ENCODE data around the gene FANCM. TPM values are rescaled to one million over a fixed set of nuclear protein-coding genes. Genes with fewer than 3 reads are reported as not detected.
"Not testable (repeated sequence)": the region's sequence is repeated elsewhere in the genome, so short reads cannot be mapped to it uniquely, and the experiment has no call there.

The FANCM gene
- polyA plus RNA-seq, 1 donor from 2014 or later: 5.0 TPM

- Histone ChIP-seq H3K9me2 (ENCODE audit: insufficient read depth, low read length) (no peaks in the 10 kb centered on the region), H3F3A (ENCODE audit: insufficient read depth, low read length, poor library complexity, severe bottlenecking) (no peaks in the 10 kb centered on the region), H3K4me2 (ENCODE audit: low read length) (no peak overlapping the region), H4K20me1 (ENCODE audit: insufficient read depth) (no peaks in the 10 kb centered on the region), H3K36me3 (ENCODE audit: insufficient read depth, low read length) (no peaks in the 10 kb centered on the region), H3K27ac (ENCODE audit: low read length) (no peak overlapping the region), H3K79me2 (replicated peaks; ENCODE audit: insufficient read depth, low read length) (peaks cover 30% of the 10 kb centered on the region), H2AFZ (ENCODE audit: low read depth, low read length) (no peak overlapping the region), H3K27me3 (ENCODE audit: insufficient read depth, low read depth, low read length) (no peaks in the 10 kb centered on the region), H3K9ac (ENCODE audit: low read length) (no peak overlapping the region), H3K9me3 (ENCODE audit: low read length) (no peaks in the 10 kb centered on the region), H3K4me3 (ENCODE audit: low read length) (no peak overlapping the region)
- no peak for TF ChIP-seq TAF1 (IDR thresholded peaks at IDR 0.05; ENCODE audit: low read depth)
- TF ChIP-seq CTCF (IDR thresholded peaks at IDR 0.05; ENCODE audit: poor library complexity, severe bottlenecking): no peak
- no peak for TF ChIP-seq REST (IDR thresholded peaks at IDR 0.05; ENCODE audit: borderline replicate concordance)
- no peak for TF ChIP-seq EZH2 (IDR thresholded peaks at IDR 0.05; ENCODE audit: borderline replicate concordance, insufficient read depth, low read length, poor library complexity, severe bottlenecking)
- TF ChIP-seq RAD21 (conservative IDR thresholded peaks at IDR 0.05): no peak
- no peak for TF ChIP-seq EP300 (conservative IDR thresholded peaks at IDR 0.05; ENCODE audit: poor library complexity, severe bottlenecking)
- TF ChIP-seq MXI1 (conservative IDR thresholded peaks at IDR 0.05; ENCODE audit: poor library complexity, severe bottlenecking): no peak
- TF ChIP-seq SMC3 (conservative IDR thresholded peaks at IDR 0.05; ENCODE audit: poor library complexity): no peak
- no peak for TF ChIP-seq POLR2AphosphoS5 (IDR thresholded peaks at IDR 0.05)
Observed at GRCh38 chr14:45140661-45141187, 5.0 kb downstream of the FANCM start.

GRCh38 chr14:45142083-45142482 lies 6.4 kb downstream of the FANCM start:
- H3K9me3 ChIP-seq (ENCODE audit: low read length); H3K27me3 ChIP-seq (ENCODE audit: insufficient read depth, low read depth, low read length); H3K9me2 ChIP-seq (ENCODE audit: insufficient read depth, low read length); H3K4me2 ChIP-seq (ENCODE audit: low read length); H3K27ac ChIP-seq (ENCODE audit: low read length); H3F3A ChIP-seq (ENCODE audit: insufficient read depth, low read length, poor library complexity, severe bottlenecking); H4K20me1 ChIP-seq (ENCODE audit: insufficient read depth); H3K36me3 ChIP-seq (ENCODE audit: insufficient read depth, low read length); H2AFZ ChIP-seq (ENCODE audit: low read depth, low read length); H3K4me3 ChIP-seq (ENCODE audit: low read length); H3K9ac ChIP-seq (ENCODE audit: low read length): not testable (repeated sequence)
- H3K79me2 ChIP-seq (replicated peaks; ENCODE audit: insufficient read depth, low read length): peaks cover 30% of the 10 kb centered on the region

- Histone ChIP-seq H3K4me2 (ENCODE audit: low read length) (no peak overlapping the region), H3K9me2 (ENCODE audit: insufficient read depth, low read length) (no peaks in the 10 kb centered on the region), H2AFZ (ENCODE audit: low read depth, low read length) (no peak overlapping the region), H3K4me3 (ENCODE audit: low read length) (no peak overlapping the region), H3K9me3 (ENCODE audit: low read length) (no peaks in the 10 kb centered on the region), H3K27me3 (ENCODE audit: insufficient read depth, low read depth, low read length) (no peaks in the 10 kb centered on the region), H3F3A (ENCODE audit: insufficient read depth, low read length, poor library complexity, severe bottlenecking) (no peaks in the 10 kb centered on the region), H3K9ac (ENCODE audit: low read length) (no peak overlapping the region), H4K20me1 (ENCODE audit: insufficient read depth) (no peaks in the 10 kb centered on the region), H3K36me3 (ENCODE audit: insufficient read depth, low read length) (no peaks in the 10 kb centered on the region), H3K79me2 (replicated peaks; ENCODE audit: insufficient read depth, low read length) (peaks cover 5% of the 10 kb centered on the region), H3K27ac (ENCODE audit: low read length) (no peak overlapping the region)
- TF ChIP-seq CTCF (IDR thresholded peaks at IDR 0.05; ENCODE audit: poor library complexity, severe bottlenecking) (no peak), EP300 (conservative IDR thresholded peaks at IDR 0.05; ENCODE audit: poor library complexity, severe bottlenecking) (no peak), POLR2AphosphoS5 (IDR thresholded peaks at IDR 0.05) (no peak), REST (IDR thresholded peaks at IDR 0.05; ENCODE audit: borderline replicate concordance) (no peak), EZH2 (IDR thresholded peaks at IDR 0.05; ENCODE audit: borderline replicate concordance, insufficient read depth, low read length, poor library complexity, severe bottlenecking) (no peak), MXI1 (conservative IDR thresholded peaks at IDR 0.05; ENCODE audit: poor library complexity, severe bottlenecking) (no peak), RAD21 (conservative IDR thresholded peaks at IDR 0.05) (no peak), TAF1 (IDR thresholded peaks at IDR 0.05; ENCODE audit: low read depth) (no peak)
Observed at GRCh38 chr14:45144658-45145057, 8.9 kb downstream of the FANCM start.
